Effector memory CD8-positive, alpha-beta T cell (primary cell): ENCODE measurements around the gene SHC4.
A peak's percentile ranks its signal among the peaks of the same experiment; 100 is the strongest.
"Not testable (repeated sequence)": the region's sequence is repeated elsewhere in the genome, so short reads cannot be mapped to it uniquely, and the experiment has no call there.

Source experiments
- ATAC-seq: fragments of 150-1000 bp; cut with Tn5 transposase; replicated peaks from 2 replicates; pipeline ENCODE4 v1.10.0; 2021; ENCODE audit warnings: mild to moderate bottlenecking, moderate library complexity
- DNase-seq, 3 experiments: peaks; one replicate each; pipeline ENCODE4 v3.0.0; 2021
- H3K27ac Mint-ChIP-seq, 2 donors: one replicate each; pipeline ENCODE4 v1.8.0; 2022; ENCODE audit warnings: mild to moderate bottlenecking in 2 of 2, mixed read lengths in 2 of 2, moderate library complexity in 2 of 2
- H3K27me3 Mint-ChIP-seq, 2 donors: one replicate each; pipeline ENCODE4 v1.8.0; 2022; ENCODE audit warnings: mixed read lengths in 2 of 2
- H3K36me3 Mint-ChIP-seq: one replicate; pipeline ENCODE4 v1.8.0; 2022; ENCODE audit warnings: mild to moderate bottlenecking, moderate library complexity, mixed read lengths; ENCODE audit not compliant: insufficient read depth
- H3K4me1 Mint-ChIP-seq, 2 donors: one replicate each; pipeline ENCODE4 v1.8.0; 2022; ENCODE audit warnings: low read depth in 2 of 2, mixed read lengths in 2 of 2
- H3K4me3 Mint-ChIP-seq, 2 donors: one replicate each; pipeline ENCODE4 v1.8.0; 2022; ENCODE audit warnings: mild to moderate bottlenecking in 2 of 2, mixed read lengths in 2 of 2, moderate library complexity in 2 of 2
- H3K9me3 Mint-ChIP-seq, 2 donors: one replicate each; pipeline ENCODE4 v1.8.0; 2022; ENCODE audit warnings: mixed read lengths in 2 of 2

Gene SHC4

DNA sequence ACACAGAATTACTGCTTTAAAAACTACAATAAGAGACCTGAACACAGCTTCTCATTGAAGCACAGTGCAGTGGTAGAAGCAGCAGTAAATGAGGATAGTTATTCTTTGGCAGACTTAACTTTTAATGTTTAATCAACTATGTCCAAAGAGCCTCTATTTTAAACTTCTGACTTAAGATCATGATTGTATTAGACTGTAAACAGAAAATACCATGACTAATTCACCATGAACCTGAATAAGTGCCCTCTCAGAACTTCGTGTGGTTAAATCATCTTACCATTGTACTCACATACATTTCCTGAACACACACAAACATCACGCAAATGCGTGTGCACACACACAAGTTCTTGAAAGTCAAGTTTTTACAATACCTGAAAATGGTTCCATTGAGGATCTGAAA is 166.8 kb downstream of the SHC4 start:
- H3K4me3 Mint-ChIP-seq, result no peak overlapping the region
- H3K27ac Mint-ChIP-seq, result peak overlapping the region; percentile 46 to 62
- peaks cover 4 to 13% of the 10 kb centered on the region in 2 donors for H3K4me1 Mint-ChIP-seq
- H3K9me3 Mint-ChIP-seq, result no peaks in the 10 kb centered on the region
- DNase-seq (no peak), ATAC-seq (peak; percentile 26)
- H3K36me3 Mint-ChIP-seq, result peaks cover 4% of the 10 kb centered on the region
- no peaks in the 10 kb centered on the region for H3K27me3 Mint-ChIP-seq

- no peak for DNase-seq
- ATAC-seq, result no peak
- Mint-ChIP-seq H3K36me3 (peaks cover 4% of the 10 kb centered on the region), H3K9me3 (no peaks in the 10 kb centered on the region), H3K27ac (peak overlapping the region; percentile 46 to 62), H3K27me3 (no peaks in the 10 kb centered on the region), H3K4me3 (no peak overlapping the region), H3K4me1 (peaks cover 4 to 13% of the 10 kb centered on the region in 2 donors)
Observed at GRCh38 chr15:48796521-48796920, 167.2 kb downstream of the SHC4 start.

GRCh38 chr15:48795901-48796300 is 167.8 kb downstream of the SHC4 start:
- Mint-ChIP-seq H3K9me3 (no peaks in the 10 kb centered on the region), H3K36me3 (peaks cover 4% of the 10 kb centered on the region), H3K27ac (no peak overlapping the region), H3K27me3 (no peaks in the 10 kb centered on the region), H3K4me1 (peaks cover 4 to 13% of the 10 kb centered on the region in 2 donors), H3K4me3 (no peak overlapping the region)
- no peak for ATAC-seq
- no peak for DNase-seq

DNA sequence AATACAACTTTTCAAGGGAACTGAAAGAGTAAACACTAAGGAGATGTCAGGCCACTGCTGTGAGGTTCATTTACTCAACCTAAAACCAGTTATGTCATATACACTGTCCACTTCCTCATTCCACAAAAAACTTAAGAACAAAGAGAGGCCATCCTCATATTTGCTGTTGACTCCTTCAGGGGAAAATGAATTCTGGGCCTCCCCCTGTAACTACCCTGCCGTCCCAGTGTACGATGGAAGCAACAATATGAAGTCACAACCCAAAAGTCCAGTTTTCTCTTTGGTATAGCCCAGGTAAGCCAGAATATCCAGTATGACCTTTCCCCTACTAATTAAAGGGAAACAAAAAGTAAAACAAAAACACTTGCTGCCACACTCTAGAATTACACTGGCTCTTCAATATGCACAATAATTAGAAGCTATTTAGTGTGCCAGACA is 169.0 kb downstream of the SHC4 start:
- Mint-ChIP-seq H3K4me1 (peaks cover 4 to 13% of the 10 kb centered on the region in 2 donors), H3K36me3 (peaks cover 4% of the 10 kb centered on the region), H3K27me3 (no peaks in the 10 kb centered on the region), H3K9me3 (no peaks in the 10 kb centered on the region), H3K4me3 (no peak overlapping the region), H3K27ac (peak overlapping the region in 1 of 2 donors; percentile 57)
- peak; percentile 33 for ATAC-seq
- DNase-seq, result no peak

DNA sequence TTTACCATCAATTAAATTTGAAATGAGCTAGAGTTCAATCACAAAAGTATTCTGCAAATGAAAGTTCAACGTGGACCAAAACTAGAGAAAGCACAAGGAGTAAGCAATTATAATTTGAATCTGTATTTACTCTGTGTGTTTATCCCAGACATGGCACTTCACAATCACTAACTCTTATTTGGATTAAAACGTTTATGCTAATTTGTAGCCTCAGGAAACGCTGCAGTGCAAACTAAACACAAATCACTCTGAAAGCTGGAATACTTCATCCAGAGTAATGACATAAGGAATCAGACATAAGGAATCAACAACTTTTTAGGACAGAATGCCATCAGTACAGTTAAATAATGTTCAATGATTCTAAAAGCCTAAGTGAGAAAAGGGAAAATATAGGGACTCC is 171.3 kb downstream of the SHC4 start:
- H3K9me3 Mint-ChIP-seq, result no peaks in the 10 kb centered on the region
- H3K27ac Mint-ChIP-seq, result no peak overlapping the region
- DNase-seq (no peak), ATAC-seq (no peak)
- peaks cover 21% of the 10 kb centered on the region for H3K36me3 Mint-ChIP-seq
- H3K27me3 Mint-ChIP-seq, result no peaks in the 10 kb centered on the region
- no peak overlapping the region for H3K4me3 Mint-ChIP-seq
- peaks cover 2 to 11% of the 10 kb centered on the region in 2 donors for H3K4me1 Mint-ChIP-seq

- DNase-seq, H3K4me3 Mint-ChIP-seq, H3K9me3 Mint-ChIP-seq, ATAC-seq, H3K27ac Mint-ChIP-seq, H3K4me1 Mint-ChIP-seq, H3K27me3 Mint-ChIP-seq: not testable (repeated sequence)
- H3K36me3 Mint-ChIP-seq, result peaks cover 21% of the 10 kb centered on the region
Observed at GRCh38 chr15:48790466-48791115, 173.1 kb downstream of the SHC4 start.

- Mint-ChIP-seq H3K9me3 (no peaks in the 10 kb centered on the region), H3K4me1 (no peaks in the 10 kb centered on the region), H3K4me3 (no peak overlapping the region), H3K36me3 (peaks cover 26% of the 10 kb centered on the region), H3K27ac (no peak overlapping the region), H3K27me3 (no peaks in the 10 kb centered on the region)
- no peak for DNase-seq
- ATAC-seq, result no peak
Observed at GRCh38 chr15:48785712-48786111, 178.0 kb downstream of the SHC4 start.

- no peak for ATAC-seq
- Mint-ChIP-seq H3K27ac (no peak overlapping the region), H3K36me3 (peaks cover 28% of the 10 kb centered on the region), H3K4me1 (no peaks in the 10 kb centered on the region), H3K27me3 (no peaks in the 10 kb centered on the region), H3K9me3 (no peaks in the 10 kb centered on the region), H3K4me3 (no peak overlapping the region)
- no peak for DNase-seq
Observed at GRCh38 chr15:48785195-48785594, 178.5 kb downstream of the SHC4 start.

- Mint-ChIP-seq H3K27me3 (no peaks in the 10 kb centered on the region), H3K4me3 (no peak overlapping the region), H3K4me1 (no peaks in the 10 kb centered on the region), H3K36me3 (peaks cover 29% of the 10 kb centered on the region), H3K27ac (no peak overlapping the region), H3K9me3 (no peaks in the 10 kb centered on the region)
- DNase-seq (no peak), ATAC-seq (no peak)
Observed at GRCh38 chr15:48784756-48785155, 179.0 kb downstream of the SHC4 start.

GRCh38 chr15:48782911-48783310 is 180.8 kb downstream of the SHC4 start:
- DNase-seq (no peak), ATAC-seq (no peak)
- H3K4me1 Mint-ChIP-seq, result no peaks in the 10 kb centered on the region
- H3K9me3 Mint-ChIP-seq, result no peaks in the 10 kb centered on the region
- no peak overlapping the region for H3K27ac Mint-ChIP-seq
- no peaks in the 10 kb centered on the region for H3K27me3 Mint-ChIP-seq
- no peak overlapping the region for H3K4me3 Mint-ChIP-seq
- H3K36me3 Mint-ChIP-seq, result peaks cover 15% of the 10 kb centered on the region

- no peaks in the 10 kb centered on the region for H3K27me3 Mint-ChIP-seq
- H3K9me3 Mint-ChIP-seq, result no peaks in the 10 kb centered on the region
- peaks cover 12% of the 10 kb centered on the region for H3K36me3 Mint-ChIP-seq
- no peaks in the 10 kb centered on the region for H3K4me1 Mint-ChIP-seq
- DNase-seq, result no peak
- ATAC-seq, result no peak
- no peak overlapping the region for H3K4me3 Mint-ChIP-seq
- H3K27ac Mint-ChIP-seq, result no peak overlapping the region
Observed at GRCh38 chr15:48781481-48782081, 182.1 kb downstream of the SHC4 start.

DNA sequence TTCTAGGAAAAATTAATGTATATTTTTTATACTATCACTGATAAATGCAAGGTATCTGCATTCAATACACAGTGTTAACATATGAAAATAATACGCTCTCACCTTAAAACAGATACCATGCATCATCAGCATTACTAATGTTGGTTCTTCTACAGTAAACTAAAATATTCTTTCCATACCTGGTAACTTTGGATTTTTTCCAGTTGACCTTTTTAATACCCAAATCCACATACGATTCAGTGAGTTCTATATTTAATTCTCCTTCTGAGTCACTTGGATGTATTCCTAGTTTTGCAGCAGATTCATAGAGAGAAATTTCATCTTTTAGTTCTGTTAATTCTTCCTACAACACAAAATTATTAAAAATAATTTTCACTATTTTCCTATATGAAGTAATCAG is 182.7 kb downstream of the SHC4 start:
- ATAC-seq, result no peak
- peaks cover 12% of the 10 kb centered on the region for H3K36me3 Mint-ChIP-seq
- DNase-seq, result no peak

DNA sequence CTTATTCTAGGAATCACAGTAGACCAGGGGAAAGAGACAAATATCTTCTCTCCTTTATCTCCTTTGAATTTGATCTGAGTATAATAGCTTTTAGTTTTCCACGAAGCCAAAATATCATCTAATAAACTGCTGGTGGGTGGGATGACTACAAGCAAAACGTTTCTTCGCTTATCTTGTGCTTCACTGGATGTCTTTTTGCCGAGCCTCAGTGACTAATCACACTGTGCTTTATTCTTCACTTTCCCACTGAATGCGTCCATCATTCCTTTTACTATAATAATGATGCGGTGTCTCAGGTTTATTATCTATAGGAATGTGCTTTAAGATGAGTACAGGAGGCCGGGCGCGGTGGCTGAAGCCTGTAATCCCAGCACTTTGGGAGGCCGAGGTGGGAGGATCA is 185.4 kb downstream of the SHC4 start:
- Mint-ChIP-seq H3K4me3 (no peak overlapping the region), H3K9me3 (no peaks in the 10 kb centered on the region), H3K4me1 (no peaks in the 10 kb centered on the region), H3K27me3 (no peaks in the 10 kb centered on the region), H3K36me3 (peaks cover 8% of the 10 kb centered on the region), H3K27ac (no peak overlapping the region)
- ATAC-seq (no peak), DNase-seq (no peak)

More for the DNA sequence above, 182.7 kb downstream of the SHC4 start:
- Mint-ChIP-seq H3K27ac (no peak overlapping the region), H3K9me3 (no peaks in the 10 kb centered on the region), H3K27me3 (no peaks in the 10 kb centered on the region), H3K4me3 (no peak overlapping the region), H3K4me1 (no peaks in the 10 kb centered on the region)

- no peak overlapping the region for H3K4me3 Mint-ChIP-seq
- H3K36me3 Mint-ChIP-seq, result peaks cover 8% of the 10 kb centered on the region
- no peak overlapping the region for H3K27ac Mint-ChIP-seq
- ATAC-seq, result no peak
- H3K4me1 Mint-ChIP-seq, result no peaks in the 10 kb centered on the region
- H3K9me3 Mint-ChIP-seq, result no peaks in the 10 kb centered on the region
- DNase-seq, result no peak
- H3K27me3 Mint-ChIP-seq, result no peaks in the 10 kb centered on the region
Observed at GRCh38 chr15:48777645-48778330, 185.9 kb downstream of the SHC4 start.
